Smooth muscle cell (in vitro differentiated cells): ENCODE data around the gene NPSR1. TPM values are rescaled to one million over a fixed set of nuclear protein-coding genes. Genes with fewer than 3 reads are reported as not detected.

Source experiments
- DNase-seq: peaks from one replicate; lab custom pipeline; 2025; ENCODE audit not compliant: unreplicated experiment; lab: John Stamatoyannopoulos, UW
- H2AFZ ChIP-seq: fragments of 200-600 bp; sonication (generic); 2 replicates; pipeline ENCODE4 v1.6.0; 2016; ENCODE audit warnings: antibody characterized with exemption, low read depth, mild to moderate bottlenecking
- H3F3A ChIP-seq: fragments of 200-600 bp; sonication (generic); 2 replicates; pipeline ENCODE4 v1.6.0; 2017; ENCODE audit warnings: antibody characterized with exemption, low read depth
- H3K27ac ChIP-seq: fragments of 200-600 bp; sonication (generic); 2 replicates; pipeline ENCODE4 v1.5.1; 2016; ENCODE audit warnings: low read depth, mild to moderate bottlenecking
- H3K27me3 ChIP-seq: fragments of 200-600 bp; sonication (generic); 2 replicates; pipeline ENCODE4 v1.6.1; 2016; ENCODE audit warnings: low read depth, mild to moderate bottlenecking
- H3K36me3 ChIP-seq: fragments of 200-600 bp; sonication (generic); 2 replicates; pipeline ENCODE4 v1.5.1; 2016; ENCODE audit warnings: low read depth
- H3K4me1 ChIP-seq: fragments of 200-600 bp; sonication (generic); 2 replicates; pipeline ENCODE4 v1.5.1; 2016; ENCODE audit warnings: low read depth
- H3K4me2 ChIP-seq: fragments of 200-600 bp; sonication (generic); 2 replicates; pipeline ENCODE4 v1.6.0; 2016; ENCODE audit warnings: mild to moderate bottlenecking
- H3K4me3 ChIP-seq: fragments of 200-600 bp; sonication (generic); 2 replicates; pipeline ENCODE4 v1.5.1; 2016; ENCODE audit warnings: mild to moderate bottlenecking
- H3K79me2 ChIP-seq: fragments of 200-600 bp; sonication (generic); 2 replicates; pipeline ENCODE4 v1.6.0; 2016; ENCODE audit warnings: low read depth, mild to moderate bottlenecking
- H3K9ac ChIP-seq: fragments of 200-600 bp; sonication (generic); 2 replicates; pipeline ENCODE4 v1.6.0; 2016; ENCODE audit warnings: low read depth
- H3K9me3 ChIP-seq: fragments of 200-600 bp; sonication (generic); replicated peaks from 2 replicates; pipeline ENCODE4 v1.5.1; 2016; ENCODE audit warnings: low read depth
- H4K20me1 ChIP-seq: fragments of 200-600 bp; sonication (generic); 2 replicates; pipeline ENCODE4 v1.6.0; 2016; ENCODE audit warnings: low read depth
- WGBS: methylation state at CpG from one replicate; pipeline ENCODE4 v1.1.7; 2016; ENCODE audit warnings: low lambda C conversion rate; 5-methylcytosine and 5-hydroxymethylcytosine counted together
- polyA plus RNA-seq: library from polyadenylated mRNA; unstranded; fragments of >200 nt; fragmentation: Nextera tagmentation; extraction: Ambion mirVana; gene quantifications from 2 replicates; pipeline ENCODE4 v1.2.1, GENCODE V29; 2016
- total RNA-seq: library from RNA; depleted of rRNA; stranded (reverse); fragments of >200 nt; gene quantifications from 2 replicates; pipeline ENCODE4 v1.2.3, GENCODE V29; 2014
- TF ChIP-seq, protein P1 (sequence below): fragments of 200-600 bp; sonication (generic); IDR thresholded peaks from 2 replicates; pipeline ENCODE4 v1.5.1; 2017; ENCODE audit warnings: borderline replicate concordance, mild to moderate bottlenecking, antibody characterized with exemption; ENCODE audit not compliant: insufficient read depth, poor library complexity, severe bottlenecking

NPSR1 gene
- total and polyA plus RNA-seq, 2 experiments from 2014 or later = not detected

- H3K9ac ChIP-seq = no peak overlapping the region
- no peak for DNase-seq
- H2AFZ ChIP-seq = no peak overlapping the region
- TF ChIP-seq, protein P1, sequence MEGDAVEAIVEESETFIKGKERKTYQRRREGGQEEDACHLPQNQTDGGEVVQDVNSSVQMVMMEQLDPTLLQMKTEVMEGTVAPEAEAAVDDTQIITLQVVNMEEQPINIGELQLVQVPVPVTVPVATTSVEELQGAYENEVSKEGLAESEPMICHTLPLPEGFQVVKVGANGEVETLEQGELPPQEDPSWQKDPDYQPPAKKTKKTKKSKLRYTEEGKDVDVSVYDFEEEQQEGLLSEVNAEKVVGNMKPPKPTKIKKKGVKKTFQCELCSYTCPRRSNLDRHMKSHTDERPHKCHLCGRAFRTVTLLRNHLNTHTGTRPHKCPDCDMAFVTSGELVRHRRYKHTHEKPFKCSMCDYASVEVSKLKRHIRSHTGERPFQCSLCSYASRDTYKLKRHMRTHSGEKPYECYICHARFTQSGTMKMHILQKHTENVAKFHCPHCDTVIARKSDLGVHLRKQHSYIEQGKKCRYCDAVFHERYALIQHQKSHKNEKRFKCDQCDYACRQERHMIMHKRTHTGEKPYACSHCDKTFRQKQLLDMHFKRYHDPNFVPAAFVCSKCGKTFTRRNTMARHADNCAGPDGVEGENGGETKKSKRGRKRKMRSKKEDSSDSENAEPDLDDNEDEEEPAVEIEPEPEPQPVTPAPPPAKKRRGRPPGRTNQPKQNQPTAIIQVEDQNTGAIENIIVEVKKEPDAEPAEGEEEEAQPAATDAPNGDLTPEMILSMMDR = no peak
- 52% methylated on average over 4 of the region's 4 CpGs for WGBS
- no peaks in the 10 kb centered on the region for H3K9me3 ChIP-seq
- H3K4me2 ChIP-seq = no peak overlapping the region
- H3K36me3 ChIP-seq = no peaks in the 10 kb centered on the region
- H3K4me3 ChIP-seq = no peak overlapping the region
- no peaks in the 10 kb centered on the region for H3K79me2 ChIP-seq
- H3K4me1 ChIP-seq = peaks cover 40% of the 10 kb centered on the region
- H3F3A ChIP-seq = no peaks in the 10 kb centered on the region
- no peak overlapping the region for H3K27ac ChIP-seq
- no peaks in the 10 kb centered on the region for H3K27me3 ChIP-seq
- no peaks in the 10 kb centered on the region for H4K20me1 ChIP-seq
Observed at GRCh38 chr7:34841326-34841725, 183.3 kb downstream of the NPSR1 start.

DNA sequence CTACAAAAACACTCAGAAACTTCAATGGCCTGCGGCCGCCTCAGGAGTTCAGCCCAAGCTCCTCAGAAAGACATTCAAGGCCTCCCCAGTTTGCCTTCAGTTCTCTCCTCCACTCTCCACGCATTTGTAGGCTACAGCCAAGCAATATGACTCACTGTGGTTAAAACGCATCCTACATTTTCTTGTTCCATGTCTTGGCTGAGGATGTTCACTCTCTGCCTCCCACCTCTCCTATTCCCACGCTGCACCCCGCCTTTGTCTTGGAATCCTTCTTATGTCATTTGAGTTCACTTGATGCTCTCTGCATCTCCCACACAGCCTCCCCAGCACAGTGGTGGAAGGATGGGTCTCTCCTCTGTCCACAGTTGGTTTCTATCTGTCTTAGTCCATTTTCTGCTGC is 184.8 kb downstream of the NPSR1 start:
- Histone ChIP-seq H3K36me3 (no peaks in the 10 kb centered on the region), H3K27me3 (no peaks in the 10 kb centered on the region), H4K20me1 (no peaks in the 10 kb centered on the region), H3K79me2 (no peaks in the 10 kb centered on the region), H3K4me1 (peaks cover 40% of the 10 kb centered on the region), H3K4me3 (no peak overlapping the region), H3K4me2 (no peak overlapping the region), H3K9me3 (no peaks in the 10 kb centered on the region), H3K27ac (no peak overlapping the region), H3K9ac (no peak overlapping the region), H3F3A (no peaks in the 10 kb centered on the region), H2AFZ (no peak overlapping the region)
- TF ChIP-seq, protein P1 = no peak
- no peak for DNase-seq
- WGBS = 66% methylated on average over 6 of the region's 6 CpGs

DNA sequence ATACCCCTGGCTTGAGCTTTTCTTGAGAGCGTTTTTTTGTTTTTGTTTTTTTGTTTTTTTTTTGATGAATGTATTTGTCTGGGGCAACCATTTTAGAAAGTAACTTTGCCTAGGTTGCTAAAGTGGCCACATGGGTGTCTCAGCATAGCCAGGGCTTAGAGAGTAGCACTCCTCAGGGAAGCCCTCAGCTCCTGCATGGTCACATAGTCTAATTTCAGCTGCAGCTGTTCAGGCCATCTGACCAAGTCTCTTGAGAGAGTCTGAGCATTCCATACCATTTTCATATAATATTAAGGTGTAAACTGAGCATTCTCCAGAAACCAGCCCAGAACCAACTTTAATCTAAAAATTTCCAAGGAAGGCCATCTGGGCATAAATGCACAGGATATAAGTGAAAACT is 186.4 kb downstream of the NPSR1 start:
- no peaks in the 10 kb centered on the region for H3K36me3 ChIP-seq
- peaks cover 40% of the 10 kb centered on the region for H3K4me1 ChIP-seq
- no peak overlapping the region for H3K27ac ChIP-seq
- H3K9me3 ChIP-seq = no peaks in the 10 kb centered on the region
- WGBS = 100% methylated on average over 1 of the region's 1 CpG
- no peak overlapping the region for H3K4me3 ChIP-seq
- TF ChIP-seq, protein P1 = no peak
- H3F3A ChIP-seq = no peaks in the 10 kb centered on the region
- H3K9ac ChIP-seq = no peak overlapping the region
- no peak for DNase-seq
- no peak overlapping the region for H3K4me2 ChIP-seq
- no peak overlapping the region for H2AFZ ChIP-seq
- H3K27me3 ChIP-seq = no peaks in the 10 kb centered on the region
- H4K20me1 ChIP-seq = no peaks in the 10 kb centered on the region
- H3K79me2 ChIP-seq = no peaks in the 10 kb centered on the region

- Histone ChIP-seq H3K27me3 (no peaks in the 10 kb centered on the region), H3K4me2 (no peak overlapping the region), H3K27ac (no peak overlapping the region), H3K4me3 (no peak overlapping the region), H2AFZ (no peak overlapping the region), H3K9ac (no peak overlapping the region), H3K4me1 (peaks cover 40% of the 10 kb centered on the region), H3F3A (no peaks in the 10 kb centered on the region), H3K9me3 (no peaks in the 10 kb centered on the region), H4K20me1 (no peaks in the 10 kb centered on the region), H3K36me3 (no peaks in the 10 kb centered on the region), H3K79me2 (no peaks in the 10 kb centered on the region)
- 59% methylated on average over 5 of the region's 5 CpGs for WGBS
- no peak for DNase-seq
- TF ChIP-seq, protein P1 = no peak
Observed at GRCh38 chr7:34844936-34845665, 187.1 kb downstream of the NPSR1 start.
